Epithelial cell of prostate (primary cell): ENCODE results near the gene CEP85.
A peak's percentile ranks its signal among the peaks of the same experiment; 100 is the strongest.

Source experiments
- DNase-seq: peaks from one replicate; pipeline ENCODE4 v3.0.0-alpha.2; 2011; ENCODE audit warnings: low read depth, low spot score
- H3K27ac ChIP-seq: fragments of 450-650 bp; 2 replicates; pipeline ENCODE4 v1.5.1; 2017; ENCODE audit warnings: mild to moderate bottlenecking

The CEP85 gene

DNA sequence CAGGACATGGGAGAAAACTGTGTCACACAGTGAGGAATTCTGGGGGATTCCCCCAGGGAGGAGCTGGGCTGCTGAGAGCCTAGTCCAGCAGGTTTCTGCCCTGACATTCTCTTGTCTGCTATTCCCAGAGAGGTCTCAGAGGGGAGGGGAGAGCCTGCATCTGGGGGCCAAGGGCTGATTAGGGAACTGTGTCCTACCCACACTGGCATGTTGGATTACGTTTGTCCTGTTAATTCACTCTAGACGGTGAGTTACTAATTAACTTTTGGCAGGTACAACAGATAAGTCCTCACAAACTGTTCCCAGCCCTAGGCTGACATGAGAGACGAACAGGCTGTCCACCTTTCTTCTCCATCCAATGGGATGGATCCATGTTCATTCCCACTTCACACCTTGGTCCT lies 43.3 kb downstream of the CEP85 start:
- DNase-seq = no peak
- H3K27ac ChIP-seq = peak overlapping the region; percentile 98

DNA sequence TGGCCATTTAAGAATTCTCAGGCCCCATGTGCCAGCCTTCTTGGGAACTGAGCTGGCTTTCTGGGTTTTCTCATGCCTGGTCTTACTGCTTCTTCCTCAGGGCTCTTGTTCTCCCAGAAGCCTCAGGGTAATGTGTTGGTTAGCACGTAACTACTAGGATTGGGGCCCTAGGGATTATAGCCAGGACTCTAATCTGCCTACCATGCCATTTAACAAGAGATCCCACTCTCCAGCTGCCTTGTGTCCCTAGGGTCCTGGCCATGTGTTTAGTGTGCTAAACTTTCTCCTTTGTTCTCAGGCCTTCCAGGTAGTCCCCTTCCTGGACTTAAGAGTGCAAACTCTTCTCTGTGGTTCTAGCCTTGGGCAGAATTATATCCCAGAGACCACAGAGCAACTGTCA lies 43.7 kb downstream of the CEP85 start:
- peak overlapping the region; percentile 98 for H3K27ac ChIP-seq
- no peak for DNase-seq

DNA sequence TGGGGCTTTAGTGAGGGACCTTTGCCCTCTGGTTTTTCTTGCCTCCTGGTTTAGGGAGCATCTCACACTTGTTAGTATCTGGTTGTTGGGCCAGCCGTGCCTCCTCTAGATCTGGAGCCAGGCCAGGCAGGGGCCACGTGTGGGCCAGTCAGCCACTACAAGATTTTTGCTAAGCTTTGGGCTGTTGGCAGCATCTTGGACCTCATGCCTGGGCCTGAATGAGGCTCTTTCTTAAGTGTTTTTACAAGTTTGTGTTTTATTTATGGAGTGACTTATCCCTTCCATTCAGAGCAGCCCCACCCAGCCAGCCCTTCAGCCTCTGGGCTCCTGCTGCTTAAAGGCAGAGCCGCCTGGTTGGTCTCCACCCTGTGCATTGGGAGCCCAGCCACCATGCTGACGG lies 44.3 kb downstream of the CEP85 start:
- H3K27ac ChIP-seq = peak overlapping the region; percentile 98

DNA sequence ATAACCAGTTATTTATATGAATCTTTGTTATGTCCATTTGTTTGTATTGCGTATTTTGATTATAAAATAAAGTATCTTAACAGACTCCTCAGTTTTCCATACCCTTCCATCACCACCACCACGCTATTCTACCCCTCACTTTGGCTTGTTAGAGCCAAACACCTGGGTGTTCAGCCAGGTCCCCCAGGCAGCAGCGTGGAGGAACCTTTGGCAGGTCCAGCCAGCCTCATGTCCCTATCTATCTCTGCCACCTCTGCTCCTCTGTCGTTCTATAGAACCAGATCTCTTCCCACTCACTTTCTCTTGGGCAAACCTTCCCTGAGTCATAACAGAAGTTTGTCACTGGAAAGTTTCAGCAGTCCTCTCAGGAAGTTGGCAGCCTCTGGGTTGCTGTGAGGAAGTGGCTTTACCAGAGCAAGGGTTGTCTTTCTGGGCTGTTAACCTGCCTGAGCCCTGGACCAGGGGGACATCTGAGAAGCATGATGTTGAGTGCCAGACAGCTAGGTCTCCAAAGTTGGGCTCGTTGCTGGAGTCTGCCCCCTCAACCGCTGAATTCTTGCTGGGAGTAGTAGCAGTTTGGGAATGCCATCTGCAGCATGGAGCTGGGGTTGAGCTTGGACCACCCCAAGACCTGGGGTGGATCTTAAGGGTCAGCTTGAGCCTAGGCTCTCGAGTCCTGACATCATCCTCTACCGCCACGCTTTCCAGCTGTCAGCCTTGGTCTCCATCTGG lies 44.9 kb downstream of the CEP85 start:
- peak; percentile 86 for DNase-seq
- peak overlapping the region; percentile 98 for H3K27ac ChIP-seq

More for the DNA sequence above, 44.3 kb downstream of the CEP85 start:
- DNase-seq = peak; percentile 95

DNA sequence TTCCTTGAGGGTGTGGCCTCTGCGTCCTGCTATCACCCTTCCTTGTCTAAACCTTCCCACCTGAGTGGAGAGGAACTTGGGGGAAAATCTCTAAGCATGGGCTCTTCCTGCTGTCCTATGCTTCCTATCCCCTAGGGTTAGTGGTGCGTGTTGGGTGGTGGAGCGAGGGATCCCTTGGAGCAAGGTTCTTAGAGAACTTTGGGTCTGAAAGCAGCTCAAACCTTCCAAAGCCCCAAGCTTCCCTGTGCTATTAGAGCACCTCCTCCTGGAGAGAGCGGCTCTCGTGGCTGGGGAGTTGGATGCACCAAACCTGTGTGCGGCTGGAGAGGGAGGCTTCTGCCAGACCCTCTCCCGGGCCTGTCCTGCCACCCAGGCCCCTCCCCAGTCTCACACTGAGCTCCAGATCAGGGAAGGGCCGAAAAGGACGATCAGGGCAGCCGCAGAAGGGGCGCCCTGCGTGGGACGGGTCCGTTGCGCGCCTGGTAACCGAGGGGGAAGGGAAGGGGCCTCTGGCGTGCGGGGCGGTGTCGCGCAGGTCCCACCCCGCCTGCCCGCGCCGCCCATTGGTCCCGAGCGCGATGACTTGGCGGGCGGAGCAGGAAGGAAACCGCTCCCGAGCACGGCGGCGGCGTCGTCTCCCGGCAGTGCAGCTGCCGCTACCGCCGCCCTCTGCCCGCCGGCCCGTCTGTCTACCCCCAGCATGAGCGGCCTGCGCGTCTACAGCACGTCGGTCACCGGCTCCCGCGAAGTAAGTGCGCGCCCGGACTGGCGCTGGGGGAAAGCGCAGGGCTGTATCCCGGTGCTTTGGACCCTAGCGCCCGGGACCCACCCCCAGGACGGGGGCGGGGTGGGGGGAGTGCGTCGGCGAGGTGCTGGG lies 45.7 kb downstream of the CEP85 start, which contains the start of gene SH3BGRL3:
Gene SH3BGRL3, plus strand, starts transcription at position 631 of the 877 bp plus-strand sequence. Its CDS starts 70 bp downstream, at position 701.
- H3K27ac ChIP-seq = peak within 1 kb of the TSS; percentile 98
- DNase-seq = no peak

DNA sequence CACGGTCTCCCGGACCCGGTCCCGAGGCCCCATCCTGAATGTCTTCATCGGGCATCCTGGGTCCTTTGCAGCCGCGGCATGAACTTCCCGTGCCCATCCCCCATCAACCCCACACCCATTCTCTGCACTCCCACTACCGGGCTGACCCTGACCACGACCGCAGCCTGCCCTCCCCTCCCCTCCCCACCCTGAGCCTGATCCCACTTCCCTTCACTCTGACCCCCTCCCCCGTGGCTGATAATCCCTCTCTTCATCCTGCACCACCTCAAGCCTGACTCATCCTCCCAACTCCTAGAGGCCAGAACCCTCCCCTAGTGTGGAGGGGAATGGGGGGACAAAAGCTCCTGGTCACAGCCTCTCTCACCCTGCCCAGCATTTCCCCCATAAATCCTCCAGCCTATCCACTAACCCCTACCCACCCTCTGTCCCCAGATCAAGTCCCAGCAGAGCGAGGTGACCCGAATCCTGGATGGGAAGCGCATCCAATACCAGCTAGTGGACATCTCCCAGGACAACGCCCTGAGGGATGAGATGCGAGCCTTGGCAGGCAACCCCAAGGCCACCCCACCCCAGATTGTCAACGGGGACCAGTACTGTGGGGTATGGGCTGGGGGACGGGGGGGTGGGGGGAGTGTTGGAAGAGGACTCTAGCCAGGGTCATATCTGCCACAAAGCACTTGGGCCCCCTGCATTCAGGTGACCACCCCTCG lies 46.5 kb downstream of the CEP85 start:
- peak overlapping the region; percentile 98 for H3K27ac ChIP-seq
- DNase-seq = no peak

DNA sequence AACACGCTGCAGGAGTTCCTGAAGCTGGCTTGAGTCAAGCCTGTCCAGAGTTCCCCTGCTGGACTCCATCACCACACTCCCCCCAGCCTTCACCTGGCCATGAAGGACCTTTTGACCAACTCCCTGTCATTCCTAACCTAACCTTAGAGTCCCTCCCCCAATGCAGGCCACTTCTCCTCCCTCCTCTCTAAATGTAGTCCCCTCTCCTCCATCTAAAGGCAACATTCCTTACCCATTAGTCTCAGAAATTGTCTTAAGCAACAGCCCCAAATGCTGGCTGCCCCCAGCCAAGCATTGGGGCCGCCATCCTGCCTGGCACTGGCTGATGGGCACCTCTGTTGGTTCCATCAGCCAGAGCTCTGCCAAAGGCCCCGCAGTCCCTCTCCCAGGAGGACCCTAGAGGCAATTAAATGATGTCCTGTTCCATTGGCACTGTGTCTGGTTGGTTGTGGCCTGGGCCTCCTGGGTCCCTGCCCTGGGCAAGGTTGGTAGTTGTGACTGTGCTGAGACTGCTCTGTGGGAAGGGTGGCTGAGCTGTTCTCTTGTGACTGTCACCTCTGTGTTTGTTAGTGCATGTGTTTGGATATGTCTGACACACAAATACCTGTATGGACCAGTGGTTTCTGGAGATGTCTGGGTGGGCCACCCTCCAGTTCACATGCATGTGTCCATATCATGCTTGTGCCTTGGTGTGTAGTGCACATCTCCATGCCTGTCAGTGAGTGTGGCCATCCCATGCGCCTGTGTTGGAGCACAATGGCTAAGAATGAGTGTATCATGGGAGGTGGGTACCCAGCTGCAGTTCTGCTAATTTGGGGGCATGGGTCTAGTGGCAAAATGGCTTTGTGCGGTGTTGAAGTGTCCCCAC lies 47.3 kb downstream of the CEP85 start:
- peak overlapping the region; percentile 98 for H3K27ac ChIP-seq
- DNase-seq = no peak

DNA sequence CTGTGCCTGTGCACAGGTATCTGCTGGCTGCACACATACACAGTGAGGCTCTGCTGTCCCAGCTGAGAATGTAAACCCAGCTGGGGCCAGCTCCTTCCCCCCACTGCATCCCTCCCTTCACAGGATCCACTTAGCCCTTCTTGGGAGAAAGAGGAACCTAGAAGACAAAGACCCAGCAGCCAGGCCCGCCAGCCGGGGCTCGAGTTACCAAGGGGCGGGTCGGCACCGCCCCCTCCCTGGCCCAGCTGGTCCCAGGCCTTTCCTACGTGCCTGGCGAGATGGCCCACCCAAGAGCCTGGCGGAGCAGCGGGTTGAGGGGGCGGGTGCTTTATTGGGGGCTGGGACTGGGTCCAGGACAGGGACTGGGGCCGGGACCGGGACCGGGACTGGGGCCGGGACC lies 48.0 kb downstream of the CEP85 start:
- peak overlapping the region; percentile 98 for H3K27ac ChIP-seq
- DNase-seq = no peak

DNA sequence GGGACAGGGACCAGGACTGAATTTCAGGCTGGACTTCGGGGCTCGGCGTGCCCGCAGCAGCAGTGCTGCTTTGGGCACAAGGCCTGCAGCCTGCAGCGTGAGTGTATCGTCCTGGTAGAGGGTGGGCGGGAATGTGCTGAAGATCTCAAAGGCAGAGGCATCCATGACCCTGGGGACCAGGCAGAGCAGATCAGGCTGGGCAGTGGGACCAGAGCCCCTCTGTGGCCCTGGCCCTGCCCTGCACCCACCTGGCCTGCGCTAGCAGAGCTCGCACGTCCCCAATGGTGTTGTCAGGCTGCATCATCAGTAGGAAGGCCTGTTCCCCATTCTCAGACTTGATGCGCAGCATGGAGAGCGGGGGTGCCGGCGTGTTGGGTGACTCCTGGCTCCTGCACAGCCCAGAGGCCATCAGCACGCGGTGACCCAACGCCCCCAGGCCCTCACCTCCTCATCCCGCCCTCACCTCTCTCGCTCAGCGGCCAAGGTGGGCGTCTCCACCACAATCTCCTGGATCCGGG lies 48.5 kb downstream of the CEP85 start:
- no peak for DNase-seq
- H3K27ac ChIP-seq = peak overlapping the region; percentile 37

DNA sequence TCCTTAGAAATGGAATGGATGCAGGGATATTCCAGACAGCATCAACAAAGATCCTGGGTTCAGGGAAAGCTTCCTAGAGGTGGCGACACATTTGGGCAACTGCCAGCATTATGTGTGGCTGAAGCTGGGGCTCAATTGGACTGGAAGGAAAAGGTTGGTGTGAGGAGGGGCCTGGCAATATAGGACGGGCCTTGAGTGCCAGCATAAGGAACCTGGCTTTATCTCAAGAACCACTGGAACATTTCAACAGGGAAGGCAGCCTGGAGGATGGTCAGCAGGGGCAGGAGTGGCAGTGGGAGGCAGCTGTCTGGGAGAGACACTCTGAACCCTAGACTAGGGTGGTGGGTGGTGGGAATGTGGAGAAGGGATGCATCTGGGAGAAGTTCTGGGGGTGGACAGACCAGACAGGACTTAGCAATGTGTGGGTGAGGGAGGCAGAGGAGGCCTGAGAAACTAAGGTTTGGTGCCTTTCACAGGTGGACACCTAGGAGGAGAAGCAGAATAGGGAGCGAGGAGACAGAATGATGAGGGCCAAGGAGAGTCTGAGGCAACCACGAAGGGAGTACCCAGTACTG lies 49.4 kb downstream of the CEP85 start:
- H3K27ac ChIP-seq = peak overlapping the region; percentile 37
- DNase-seq = no peak

DNA sequence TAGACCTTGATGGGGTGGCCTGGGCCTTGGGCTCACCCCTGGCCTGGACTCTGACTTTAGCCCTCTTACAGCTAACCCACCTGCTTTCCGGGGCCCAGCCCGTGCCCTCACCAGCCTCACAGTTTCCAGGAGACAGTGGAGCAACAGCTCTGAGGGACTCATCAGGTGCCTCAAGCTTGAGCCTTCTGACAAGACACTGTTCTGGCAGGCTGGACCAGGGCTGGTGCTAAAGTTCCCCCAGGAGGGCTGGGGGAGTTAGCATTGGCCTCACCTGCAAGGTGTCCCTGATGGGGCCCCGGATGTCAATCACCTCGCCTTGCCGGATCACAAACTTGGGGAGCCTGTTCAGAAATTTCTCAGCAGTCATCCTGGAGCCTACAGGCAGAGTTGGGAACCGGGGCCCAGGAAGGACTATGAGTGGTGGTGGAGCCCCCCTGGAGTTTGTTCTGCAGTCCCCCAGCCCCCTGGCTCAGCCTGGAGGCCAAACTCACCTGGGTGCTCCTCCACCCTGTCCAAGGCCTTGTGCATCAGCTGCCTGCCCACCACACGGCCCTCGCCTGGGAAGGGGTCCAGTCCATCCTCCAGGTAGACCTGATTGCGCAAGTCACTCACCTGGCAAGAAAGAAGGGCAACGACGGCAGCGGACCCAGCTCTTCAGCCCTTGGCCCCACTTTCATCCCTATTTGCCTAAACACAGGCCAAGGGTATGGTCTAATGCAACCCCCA lies 50.0 kb downstream of the CEP85 start:
- no peak for DNase-seq
- H3K27ac ChIP-seq = peak overlapping the region; percentile 37

DNA sequence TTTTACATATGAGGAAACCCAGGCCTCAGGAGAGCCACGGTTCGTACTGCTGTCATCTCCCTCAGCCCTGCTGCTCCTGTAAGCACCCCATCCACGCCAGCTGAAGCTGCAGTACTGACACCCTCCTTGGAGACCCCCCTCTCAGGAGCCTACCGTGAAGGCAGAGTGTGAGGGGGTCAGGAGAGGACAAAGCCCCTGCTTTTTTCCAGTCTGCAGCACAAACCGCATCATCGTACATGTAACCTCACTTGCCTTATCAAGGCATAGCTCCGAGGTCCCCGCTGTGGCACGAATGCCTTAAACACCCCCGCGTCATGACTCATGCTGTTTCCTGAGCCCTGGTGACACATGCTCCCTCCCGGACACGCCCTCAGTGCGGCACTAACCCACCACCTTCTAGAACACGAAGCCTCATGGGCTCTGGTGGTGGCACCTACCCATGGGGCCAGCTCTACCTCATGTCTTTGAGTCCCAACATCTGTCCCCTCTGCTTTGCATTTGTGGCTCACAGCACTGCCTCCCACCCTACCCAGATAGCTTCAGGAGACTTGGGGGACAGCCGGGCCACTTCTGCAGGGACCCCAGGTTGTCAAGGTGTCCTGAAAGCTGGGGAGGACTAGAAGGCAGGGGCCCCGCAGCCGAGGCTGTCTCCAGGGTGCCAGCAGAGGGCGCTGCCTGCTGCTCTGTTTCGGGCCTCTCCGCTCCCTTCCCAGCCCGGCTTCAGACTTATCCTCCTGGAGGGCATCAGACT lies 50.8 kb downstream of the CEP85 start:
- DNase-seq = no peak
- peak overlapping the region; percentile 37 for H3K27ac ChIP-seq

DNA sequence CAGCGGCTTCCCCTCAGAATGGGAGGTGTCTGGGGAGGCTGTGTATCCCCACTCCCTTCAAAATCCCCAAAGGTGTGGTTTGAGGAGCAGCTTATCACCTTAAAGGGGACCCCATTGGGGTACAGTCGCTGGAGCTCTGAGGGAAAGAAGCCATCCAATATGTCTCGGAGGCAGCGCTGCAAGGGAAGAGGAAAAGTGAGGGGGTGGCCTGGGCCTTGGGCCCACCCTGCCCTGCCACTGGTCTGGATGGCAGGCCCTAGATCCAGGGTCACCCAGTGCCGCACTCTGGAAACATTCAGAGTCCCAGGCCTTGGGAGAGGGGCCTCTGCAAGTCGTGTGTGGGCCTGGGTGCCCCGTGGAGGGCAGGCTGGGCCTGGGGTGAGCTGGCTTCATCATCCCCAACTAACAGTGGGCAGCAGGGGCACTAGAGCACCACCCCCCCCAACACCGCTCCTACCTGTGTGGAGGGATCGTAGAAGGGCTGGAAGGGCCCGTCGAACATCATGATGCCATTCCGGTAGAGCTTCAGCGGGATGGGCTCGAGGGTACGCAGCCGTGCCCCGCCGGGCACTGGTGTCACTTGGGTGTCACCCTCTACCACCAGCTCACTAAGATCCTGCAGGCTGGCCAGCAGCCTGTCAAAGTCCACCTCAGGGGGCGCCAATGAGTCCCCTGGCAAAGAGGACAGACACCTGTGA lies 51.5 kb downstream of the CEP85 start:
- no peak for DNase-seq
- peak overlapping the region; percentile 37 for H3K27ac ChIP-seq

DNA sequence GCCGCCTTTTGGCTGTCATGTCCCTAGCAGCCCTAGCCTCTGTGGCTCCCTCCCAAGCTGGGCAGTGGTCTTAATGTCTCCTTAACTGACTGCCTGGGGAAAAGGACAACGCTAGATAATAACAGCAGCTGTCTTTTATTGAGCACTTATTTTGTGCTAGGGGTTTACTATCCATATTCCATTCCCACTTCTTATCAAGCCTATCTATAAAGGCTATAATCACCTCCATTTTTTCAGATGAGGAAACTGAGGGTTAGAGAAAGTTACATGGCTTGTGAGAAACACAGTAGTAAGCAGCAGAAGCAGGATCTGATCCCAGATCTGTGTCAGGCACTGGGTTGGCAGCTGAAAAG lies 52.0 kb downstream of the CEP85 start:
- H3K27ac ChIP-seq = no peak overlapping the region
- DNase-seq = no peak

DNA sequence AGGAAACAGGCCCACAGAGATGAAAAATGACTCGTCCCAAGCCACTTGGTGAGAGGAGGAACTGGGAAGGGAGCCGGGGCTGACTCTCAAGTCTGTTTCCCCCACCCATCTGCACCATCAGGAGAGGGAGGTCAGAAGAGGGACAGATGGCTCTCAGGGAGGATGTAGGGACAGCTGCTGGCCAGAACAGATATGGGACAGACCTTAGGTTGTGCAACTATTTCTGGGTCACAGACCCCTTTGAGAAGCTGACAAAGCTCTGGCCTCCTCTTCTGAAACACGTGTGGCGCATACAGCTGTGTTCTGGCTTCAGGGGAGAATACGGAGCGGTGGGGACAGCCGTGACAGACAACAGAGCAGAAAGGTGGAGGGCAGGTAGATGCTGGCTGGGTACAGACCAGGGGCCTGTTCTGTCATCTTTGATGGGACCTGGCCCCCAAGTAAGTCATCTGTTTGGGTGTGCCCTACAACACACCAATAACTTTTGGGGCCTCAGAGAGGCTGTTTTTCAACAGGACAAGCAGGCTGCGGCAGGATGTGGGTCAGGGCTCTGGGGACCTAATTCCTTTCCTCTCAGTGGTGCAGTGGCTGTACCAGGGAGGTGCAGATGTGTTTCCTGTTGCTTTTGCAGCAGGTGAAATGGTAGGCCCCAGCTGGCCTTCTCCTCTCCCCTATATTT lies 53.2 kb downstream of the CEP85 start:
- no peak overlapping the region for H3K27ac ChIP-seq
- DNase-seq = no peak

DNA sequence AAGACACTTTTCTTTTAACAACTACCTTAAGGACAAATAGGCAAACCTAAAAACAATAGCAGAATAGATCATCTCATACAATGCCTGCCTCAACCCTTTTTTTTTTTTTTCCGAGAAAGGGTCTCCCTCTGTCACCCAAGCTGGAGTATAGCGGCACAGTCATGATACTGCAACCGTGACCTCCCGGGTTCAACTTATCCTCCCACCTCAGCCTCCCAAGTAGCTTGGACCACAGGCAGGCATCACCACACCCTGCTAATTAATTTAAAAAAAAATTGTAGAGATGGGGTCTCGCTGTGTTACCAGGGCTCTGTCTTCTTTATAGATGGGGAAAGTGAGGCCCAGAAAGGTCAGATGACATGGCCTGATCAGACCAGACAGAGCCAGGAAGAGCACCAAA lies 53.8 kb downstream of the CEP85 start:
- no peak overlapping the region for H3K27ac ChIP-seq

More for the DNA sequence above, 53.8 kb downstream of the CEP85 start:
- no peak for DNase-seq
